Panc1 (cell line): ENCODE data around the gene WWTR1.

Experiments
- POLR2AphosphoS5 ChIP-seq: IDR thresholded peaks from 2 replicates; pipeline ENCODE4 v1.6.1; 2012; ENCODE audit warnings: mild to moderate bottlenecking, low read depth, low read length, moderate library complexity
- TF ChIP-seq, protein P1 (sequence below): fragments of 450-650 bp; IDR thresholded peaks from 2 replicates; pipeline ENCODE4 v1.5.1; 2017; ENCODE audit warnings: mild to moderate bottlenecking

DNA sequence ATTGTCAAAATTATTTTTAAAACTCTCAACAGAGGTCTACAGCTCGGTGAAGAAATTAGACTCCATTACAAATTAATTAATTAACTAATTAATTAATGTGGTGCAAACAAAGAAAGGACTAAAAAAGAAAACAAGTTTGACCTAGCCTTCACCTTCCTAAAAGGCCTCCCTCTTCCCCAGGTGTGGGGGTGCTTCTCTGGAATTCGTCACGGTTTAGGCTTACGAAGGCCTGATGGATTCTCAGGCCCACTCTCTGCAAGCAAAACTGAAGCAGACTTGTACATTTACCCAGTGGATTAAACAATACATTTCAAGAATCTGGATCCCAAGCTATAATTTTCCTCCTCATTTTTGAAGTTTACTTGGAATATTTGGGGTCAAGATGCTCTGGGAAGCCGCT lies 94.7 kb downstream of the WWTR1 start:
- TF ChIP-seq, protein P1, sequence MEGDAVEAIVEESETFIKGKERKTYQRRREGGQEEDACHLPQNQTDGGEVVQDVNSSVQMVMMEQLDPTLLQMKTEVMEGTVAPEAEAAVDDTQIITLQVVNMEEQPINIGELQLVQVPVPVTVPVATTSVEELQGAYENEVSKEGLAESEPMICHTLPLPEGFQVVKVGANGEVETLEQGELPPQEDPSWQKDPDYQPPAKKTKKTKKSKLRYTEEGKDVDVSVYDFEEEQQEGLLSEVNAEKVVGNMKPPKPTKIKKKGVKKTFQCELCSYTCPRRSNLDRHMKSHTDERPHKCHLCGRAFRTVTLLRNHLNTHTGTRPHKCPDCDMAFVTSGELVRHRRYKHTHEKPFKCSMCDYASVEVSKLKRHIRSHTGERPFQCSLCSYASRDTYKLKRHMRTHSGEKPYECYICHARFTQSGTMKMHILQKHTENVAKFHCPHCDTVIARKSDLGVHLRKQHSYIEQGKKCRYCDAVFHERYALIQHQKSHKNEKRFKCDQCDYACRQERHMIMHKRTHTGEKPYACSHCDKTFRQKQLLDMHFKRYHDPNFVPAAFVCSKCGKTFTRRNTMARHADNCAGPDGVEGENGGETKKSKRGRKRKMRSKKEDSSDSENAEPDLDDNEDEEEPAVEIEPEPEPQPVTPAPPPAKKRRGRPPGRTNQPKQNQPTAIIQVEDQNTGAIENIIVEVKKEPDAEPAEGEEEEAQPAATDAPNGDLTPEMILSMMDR, result no peak
- TF ChIP-seq POLR2AphosphoS5, result no peak
